ENCODE results near the gene XXYLT1.

- TF ChIP-seq ISL1 (CRISPR knock-in tag; IDR thresholded peaks at IDR 0.05) (no peak), ZNF70 (CRISPR knock-in tag; IDR thresholded peaks at IDR 0.05) (no peak), ZFP30 (CRISPR knock-in tag; IDR thresholded peaks at IDR 0.05) (no peak), PATZ1 (CRISPR knock-in tag; IDR thresholded peaks at IDR 0.05; ENCODE audit: borderline replicate concordance) (no peak), CREB5 (CRISPR knock-in tag; IDR thresholded peaks at IDR 0.05; ENCODE audit: low read depth) (no peak), TCF4 (CRISPR knock-in tag; IDR thresholded peaks at IDR 0.05; ENCODE audit: borderline replicate concordance) (no peak), POU6F1 (CRISPR knock-in tag; IDR thresholded peaks at IDR 0.05; ENCODE audit: borderline replicate concordance, low read depth) (no peak), OSR1 (CRISPR knock-in tag; IDR thresholded peaks at IDR 0.05) (no peak), ZFP3 (CRISPR knock-in tag; IDR thresholded peaks at IDR 0.05) (no peak), TOX (CRISPR knock-in tag; IDR thresholded peaks at IDR 0.05; ENCODE audit: borderline replicate concordance) (no peak), ESRRG (CRISPR knock-in tag; IDR thresholded peaks at IDR 0.05) (no peak), BACH2 (CRISPR knock-in tag; IDR thresholded peaks at IDR 0.05; ENCODE audit: borderline replicate concordance) (no peak)
These were observed 189.6 kb downstream of the XXYLT1 start for GRCh38 chr3:195081242-195081963.
